OCI-LY1 (cell line): ENCODE data around the gene DNAJC5G.

Source experiments
- EZH2 ChIP-seq: fragments of 200-600 bp; sonication (generic), shearing (Covaris generic); IDR thresholded peaks from 2 replicates; pipeline ENCODE4 v1.8.0; 2017; ENCODE audit warnings: borderline replicate concordance, mixed run types, mild to moderate bottlenecking, antibody characterized with exemption, low read length, moderate library complexity, mixed read lengths
- TF ChIP-seq, protein P1 (sequence below): fragments of 200-600 bp; sonication (generic), shearing (Covaris generic); IDR thresholded peaks from 2 replicates; pipeline ENCODE4 v1.5.1; 2017; ENCODE audit warnings: mild to moderate bottlenecking, antibody characterized with exemption, low read length, moderate library complexity, mixed read lengths

DNA sequence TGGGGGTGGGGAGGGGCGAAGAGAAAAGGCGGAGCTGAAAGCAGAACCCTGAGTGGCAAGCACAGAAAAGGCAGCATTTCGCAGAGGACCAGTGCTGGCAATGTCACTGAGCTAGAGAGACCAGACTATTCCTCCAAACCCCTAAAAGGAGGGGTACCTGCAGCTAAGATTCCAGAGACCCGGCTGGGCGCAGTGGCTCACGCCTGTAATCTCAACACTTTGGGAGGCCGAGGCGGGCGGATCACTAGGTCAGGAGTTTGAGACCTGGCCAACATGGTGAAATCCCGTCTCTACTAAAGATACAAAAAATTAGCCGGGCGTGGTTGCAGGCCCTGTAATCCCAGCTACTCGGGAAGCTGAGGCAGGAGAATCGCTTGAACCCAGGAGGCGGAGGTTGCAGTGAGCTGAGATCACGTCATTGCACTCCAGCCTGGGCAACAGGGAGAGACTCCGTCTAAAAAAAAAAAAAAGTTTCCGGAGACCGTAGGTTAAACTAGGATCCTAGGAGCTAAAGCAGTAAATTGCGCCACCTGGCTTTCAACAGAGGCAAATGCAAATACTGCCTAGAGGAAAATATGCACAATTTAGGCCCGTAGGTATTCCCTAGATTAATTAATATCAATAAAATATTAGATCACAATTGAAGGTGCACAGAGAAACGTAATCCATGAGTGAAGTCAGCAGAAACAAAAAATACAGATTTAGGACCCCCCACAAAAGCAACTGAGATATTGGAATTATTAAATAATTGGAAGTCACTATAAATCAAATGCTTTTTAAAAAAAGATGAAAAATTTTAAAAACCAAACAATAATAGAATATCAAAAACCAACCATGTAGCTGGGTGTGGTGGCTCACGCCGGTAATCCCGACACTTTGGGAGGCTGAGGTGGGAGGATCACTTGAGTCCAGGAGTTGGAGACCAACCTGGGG, 28.1 kb downstream of the DNAJC5G start:
- TF ChIP-seq, protein P1, sequence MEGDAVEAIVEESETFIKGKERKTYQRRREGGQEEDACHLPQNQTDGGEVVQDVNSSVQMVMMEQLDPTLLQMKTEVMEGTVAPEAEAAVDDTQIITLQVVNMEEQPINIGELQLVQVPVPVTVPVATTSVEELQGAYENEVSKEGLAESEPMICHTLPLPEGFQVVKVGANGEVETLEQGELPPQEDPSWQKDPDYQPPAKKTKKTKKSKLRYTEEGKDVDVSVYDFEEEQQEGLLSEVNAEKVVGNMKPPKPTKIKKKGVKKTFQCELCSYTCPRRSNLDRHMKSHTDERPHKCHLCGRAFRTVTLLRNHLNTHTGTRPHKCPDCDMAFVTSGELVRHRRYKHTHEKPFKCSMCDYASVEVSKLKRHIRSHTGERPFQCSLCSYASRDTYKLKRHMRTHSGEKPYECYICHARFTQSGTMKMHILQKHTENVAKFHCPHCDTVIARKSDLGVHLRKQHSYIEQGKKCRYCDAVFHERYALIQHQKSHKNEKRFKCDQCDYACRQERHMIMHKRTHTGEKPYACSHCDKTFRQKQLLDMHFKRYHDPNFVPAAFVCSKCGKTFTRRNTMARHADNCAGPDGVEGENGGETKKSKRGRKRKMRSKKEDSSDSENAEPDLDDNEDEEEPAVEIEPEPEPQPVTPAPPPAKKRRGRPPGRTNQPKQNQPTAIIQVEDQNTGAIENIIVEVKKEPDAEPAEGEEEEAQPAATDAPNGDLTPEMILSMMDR, result peak; percentile 80
- TF ChIP-seq EZH2, result no peak
